ENCODE results near the gene NPLOC4. TPM values are rescaled to one million over a fixed set of nuclear protein-coding genes. Genes with fewer than 3 reads are reported as not detected.

Gene NPLOC4
- total and polyA plus RNA-seq, 2 of the 13 experiments (the other 11 are each of a cell fraction or from before 2014, with no cell fraction given), result 57.0 to 97.0 TPM

DNA sequence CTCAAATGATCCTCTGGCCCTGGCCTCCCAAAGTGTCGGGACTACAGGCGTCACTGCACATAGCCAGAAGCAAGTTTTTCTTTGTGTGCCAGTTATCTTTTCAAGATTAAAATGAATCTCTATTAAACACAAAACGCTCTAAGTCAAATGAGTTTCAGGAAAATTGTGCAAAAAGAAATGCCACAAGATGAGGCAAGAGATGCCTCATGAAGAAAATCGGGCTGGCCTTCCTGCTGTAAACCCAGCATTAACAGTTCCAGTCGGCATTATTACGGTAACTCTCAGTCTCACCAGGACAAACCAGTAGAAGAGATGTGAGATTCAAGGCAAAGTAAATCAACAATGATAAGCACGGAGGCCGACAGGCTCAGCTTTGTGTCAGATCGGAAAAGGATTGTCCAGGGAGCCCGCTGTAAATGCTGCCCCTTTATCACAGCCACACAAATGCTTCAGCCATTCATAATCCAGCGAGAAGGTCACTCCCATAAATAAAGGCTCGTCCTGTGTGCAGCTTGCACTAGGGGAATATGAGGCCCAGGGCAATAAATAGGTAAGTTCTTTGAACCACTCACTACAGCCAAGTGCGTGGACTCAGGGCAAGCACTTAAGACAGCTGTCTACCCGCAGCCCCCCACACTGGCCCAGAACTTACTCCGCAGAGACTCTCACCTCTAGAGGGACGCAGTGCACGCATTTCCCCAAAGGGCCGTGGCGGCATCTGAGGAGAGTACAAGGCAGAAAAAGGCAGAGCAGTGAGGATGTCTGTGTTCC lies 27.2 kb downstream of the NPLOC4 start:
- H3K4me2 ChIP-seq (ENCODE audit: low read depth, low read length), result no peak overlapping the region
- no peak overlapping the region for H3K9ac ChIP-seq (ENCODE audit: insufficient read depth, low read depth, low read length)
- TSS peak; percentile 34 for BruUV-seq (replicated peaks)
- intact Hi-C loops (cut with micrococcal nuclease; ENCODE audit: unreplicated experiment) (no loop called here), in situ Hi-C loops (cut with HindIII; ENCODE audit: extremely low pct_ligation_motif_present, low pct_unique_long_range_greater_than_20kb) (no loop called here)
- no peak overlapping the region for H3K27ac ChIP-seq (ENCODE audit: extremely low read length, insufficient read depth, low read length)
- peaks cover 6% of the 10 kb centered on the region for H3K4me1 ChIP-seq (ENCODE audit: insufficient read depth, low read length)
- no peak overlapping the region for H3K4me3 ChIP-seq (replicated peaks in 1 of 3; ENCODE audit: insufficient read depth in 1 of 3, low read depth in 2 of 3, low read length in 3 of 3)
- H3K36me3 ChIP-seq (replicated peaks in 1 of 2; ENCODE audit: control insufficient read depth in 1 of 2, insufficient read depth in 2 of 2, low read length in 2 of 2), result peaks cover 47 to 77% of the 10 kb centered on the region in 2 experiments
- no peak for DNase-seq (ENCODE audit: low spot score)
- TF ChIP-seq KMT2B (CRISPR knock-in tag; IDR thresholded peaks at IDR 0.05), result no peak
- no peak for TF ChIP-seq PAX8 (CRISPR knock-in tag; IDR thresholded peaks at IDR 0.05; ENCODE audit: borderline replicate concordance)
- no peak for TF ChIP-seq TARDBP (CRISPR knock-in tag; IDR thresholded peaks at IDR 0.05)
- TF ChIP-seq ZFP90 (CRISPR knock-in tag; IDR thresholded peaks at IDR 0.05; ENCODE audit: borderline replicate concordance), result no peak
- TF ChIP-seq, protein P1, sequence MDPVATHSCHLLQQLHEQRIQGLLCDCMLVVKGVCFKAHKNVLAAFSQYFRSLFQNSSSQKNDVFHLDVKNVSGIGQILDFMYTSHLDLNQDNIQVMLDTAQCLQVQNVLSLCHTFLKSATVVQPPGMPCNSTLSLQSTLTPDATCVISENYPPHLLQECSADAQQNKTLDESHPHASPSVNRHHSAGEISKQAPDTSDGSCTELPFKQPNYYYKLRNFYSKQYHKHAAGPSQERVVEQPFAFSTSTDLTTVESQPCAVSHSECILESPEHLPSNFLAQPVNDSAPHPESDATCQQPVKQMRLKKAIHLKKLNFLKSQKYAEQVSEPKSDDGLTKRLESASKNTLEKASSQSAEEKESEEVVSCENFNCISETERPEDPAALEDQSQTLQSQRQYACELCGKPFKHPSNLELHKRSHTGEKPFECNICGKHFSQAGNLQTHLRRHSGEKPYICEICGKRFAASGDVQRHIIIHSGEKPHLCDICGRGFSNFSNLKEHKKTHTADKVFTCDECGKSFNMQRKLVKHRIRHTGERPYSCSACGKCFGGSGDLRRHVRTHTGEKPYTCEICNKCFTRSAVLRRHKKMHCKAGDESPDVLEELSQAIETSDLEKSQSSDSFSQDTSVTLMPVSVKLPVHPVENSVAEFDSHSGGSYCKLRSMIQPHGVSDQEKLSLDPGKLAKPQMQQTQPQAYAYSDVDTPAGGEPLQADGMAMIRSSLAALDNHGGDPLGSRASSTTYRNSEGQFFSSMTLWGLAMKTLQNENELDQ (CRISPR knock-in tag; IDR thresholded peaks at IDR 0.05; ENCODE audit: borderline replicate concordance), result no peak
- no peak for TF ChIP-seq ZKSCAN1 (IDR thresholded peaks at IDR 0.05; ENCODE audit: low read length)
- TF ChIP-seq KDM4B (CRISPR knock-in tag; IDR thresholded peaks at IDR 0.05), result no peak
- no peak for TF ChIP-seq SMARCE1 (IDR thresholded peaks at IDR 0.05; ENCODE audit: borderline replicate concordance)
- no peaks in the 10 kb centered on the region for H3K27me3 ChIP-seq (ENCODE audit: control insufficient read depth in 1 of 2, insufficient read depth in 2 of 2, low read length in 2 of 2)
- peaks cover 19% of the 10 kb centered on the region for H3K79me2 ChIP-seq (ENCODE audit: insufficient read depth, low read length)
- no peak; the same call in 2 of the 3 replicates for ATAC-seq
- FAIRE-seq, result no peak
- CTCF ChIA-PET (ENCODE audit: low intra/inter-chr PET ratio, low total read pairs), result no interaction called here
- POLR2A ChIA-PET, result no interaction called here
- H3K9me3 ChIP-seq (ENCODE audit: low read length), result no peaks in the 10 kb centered on the region
- peaks cover 5% of the 10 kb centered on the region for H4K20me1 ChIP-seq (ENCODE audit: insufficient read depth, low read length)
- WGBS (ENCODE audit: low lambda C conversion rate), result 96% methylated on average over 19 of the region's 19 CpGs
- no peak overlapping the region for H2AFZ ChIP-seq (ENCODE audit: low read length)

Measured in HepG2 (cell line).